Keratinocyte (primary cell): ENCODE data around the gene PTK7. TPM values are rescaled to one million over a fixed set of nuclear protein-coding genes. Genes with fewer than 3 reads are reported as not detected.

Experiments
- DNase-seq: peaks from one replicate; pipeline ENCODE4 v3.0.0-alpha.2; 2011; ENCODE audit warnings: low read depth, missing footprints, low spot score
- FAIRE-seq: peaks from 2 replicates; lab custom pipeline; 2011; peaks lifted over from hg19 to GRCh38; lab: Jason Lieb, UNC
- H2AFZ ChIP-seq: 2 replicates; pipeline ENCODE4 v1.6.0; 2012; ENCODE audit warnings: low read length, control low read depth, inconsistent platforms; ENCODE audit not compliant: control insufficient read depth
- H3K27ac ChIP-seq: 2 replicates; pipeline ENCODE4 v1.5.1; 2011; ENCODE audit warnings: low read length; ENCODE audit not compliant: control insufficient read depth, insufficient read depth
- H3K27me3 ChIP-seq: 3 replicates; pipeline ENCODE4 v1.6.0; 2011; ENCODE audit warnings: low read length; ENCODE audit not compliant: control insufficient read depth, insufficient read depth; ENCODE audit errors: extremely low read depth
- H3K36me3 ChIP-seq, 2 experiments: 2 replicates in 1 of 2; 3 replicates in 1 of 2; pipeline ENCODE4 v1.5.1; 2011; ENCODE audit warnings: low read length in 2 of 2, mild to moderate bottlenecking in 1 of 2; ENCODE audit not compliant: control insufficient read depth in 2 of 2, insufficient read depth in 2 of 2; ENCODE audit errors: extremely low read depth in 1 of 2
- H3K4me1 ChIP-seq: 3 replicates; pipeline ENCODE4 v1.5.1; 2011; ENCODE audit warnings: low read length; ENCODE audit not compliant: control insufficient read depth, insufficient read depth; ENCODE audit errors: extremely low read depth
- H3K4me2 ChIP-seq: 3 replicates; pipeline ENCODE4 v1.6.0; 2011; ENCODE audit warnings: low read depth, low read length; ENCODE audit not compliant: control insufficient read depth, insufficient read depth; ENCODE audit errors: extremely low read depth
- H3K4me3 ChIP-seq, 3 experiments: fragments of 200-600 bp in 1 of 3; sonication (generic) in 1 of 3; 2 replicates in 2 of 3; 3 replicates in 1 of 3; pipeline ENCODE4 v1.5.1; 2011 to 2016; ENCODE audit warnings: low read length in 3 of 3, mild to moderate bottlenecking in 3 of 3, control low read depth in 2 of 3, inconsistent platforms in 1 of 3, low read depth in 1 of 3, mixed read lengths in 1 of 3, mixed run types in 1 of 3, moderate library complexity in 1 of 3; ENCODE audit not compliant: control insufficient read depth in 2 of 3, insufficient read depth in 2 of 3; ENCODE audit errors: extremely low read depth in 1 of 3
- H3K79me2 ChIP-seq: 2 replicates; pipeline ENCODE4 v1.6.0; 2012; ENCODE audit warnings: low read length; ENCODE audit not compliant: control insufficient read depth, insufficient read depth
- H3K9ac ChIP-seq: 3 replicates; pipeline ENCODE4 v1.6.0; 2011; ENCODE audit warnings: low read length; ENCODE audit not compliant: control insufficient read depth, insufficient read depth; ENCODE audit errors: extremely low read depth
- H3K9me1 ChIP-seq: 3 replicates; pipeline ENCODE4 v1.6.0; 2011; ENCODE audit warnings: low read length; ENCODE audit not compliant: control insufficient read depth, insufficient read depth; ENCODE audit errors: extremely low read depth
- H3K9me3 ChIP-seq: 2 replicates; pipeline ENCODE4 v1.5.1; 2012; ENCODE audit warnings: low read depth, low read length; ENCODE audit not compliant: control insufficient read depth
- H4K20me1 ChIP-seq: 3 replicates; pipeline ENCODE4 v1.6.0; 2011; ENCODE audit warnings: low read length; ENCODE audit not compliant: control insufficient read depth, insufficient read depth; ENCODE audit errors: extremely low read depth
- CTCF ChIP-seq, 3 experiments: IDR thresholded peaks in 1 of 3; conservative IDR thresholded peaks in 1 of 3; optimal IDR thresholded peaks in 1 of 3; 2 replicates in 2 of 3; 3 replicates in 1 of 3; pipeline versions ENCODE3 to v1.5.1; 2011; ENCODE audit warnings: low read length in 3 of 3, mild to moderate bottlenecking in 3 of 3, moderate library complexity in 2 of 3, control low read depth in 1 of 3, inconsistent platforms in 1 of 3; ENCODE audit not compliant: insufficient read depth in 2 of 3; ENCODE audit errors: extremely low read depth in 1 of 3
- EZH2 ChIP-seq: IDR thresholded peaks from one replicate; pipeline ENCODE4 v1.6.1; 2012; ENCODE audit warnings: inconsistent platforms, mild to moderate bottlenecking, low read length, moderate library complexity
- dilution Hi-C: fragments of 300-500 bp; cut with MboI; formaldehyde crosslinking; loops from one replicate; pipeline ENCODE4 v1.7.0; 2020; ENCODE audit warnings: low sequenced_read_pairs; ENCODE audit not compliant: extremely low pct_ligation_motif_present
- polyA plus RNA-seq, 5 experiments: library from polyadenylated mRNA; depleted of rRNA in 3 of 5; stranded (reverse) in 3 of 5; stranded (forward) in 1 of 5; unstranded in 1 of 5; fragments of >200 nt; gene quantifications; 1 replicate in 1 of 5; 2 replicates in 3 of 5; 3 replicates in 1 of 5; pipeline versions ENCODE4 v1.2.1 to v1.2.3, GENCODE V29; 2011 to 2012; ENCODE audit warnings: missing spikeins in 2 of 5, low read depth in 1 of 5, low replicate concordance in 1 of 5

PTK7 gene
- polyA plus RNA-seq, 1 donor (not counting 4 experiments of a cell fraction or from before 2014, with no cell fraction given), result 58.8 TPM

GRCh38 chr6:43186706-43187105 lies 110.6 kb downstream of the PTK7 start:
- H3K4me3 ChIP-seq, result peak overlapping the region in 2 of 3 experiments; percentile 45 to 58
- H3K27ac ChIP-seq, result peak overlapping the region; percentile 72
- H3K27me3 ChIP-seq, result no peaks in the 10 kb centered on the region
- peak overlapping the region; percentile 69 for H3K4me2 ChIP-seq
- no peaks in the 10 kb centered on the region for H4K20me1 ChIP-seq
- peaks cover 5 to 23% of the 10 kb centered on the region in 2 experiments for H3K36me3 ChIP-seq
- H3K9me1 ChIP-seq, result peaks cover 6% of the 10 kb centered on the region
- dilution Hi-C loops, result no loop called here
- H2AFZ ChIP-seq, result peak overlapping the region; percentile 4
- H3K9me3 ChIP-seq, result no peaks in the 10 kb centered on the region
- TF ChIP-seq CTCF (optimal IDR thresholded peaks at IDR 0.05 in 1 of 3, IDR thresholded peaks at IDR 0.05 in 1 of 3, conservative IDR thresholded peaks at IDR 0.05 in 1 of 3; ENCODE audit: extremely low read depth in 1 of 3, insufficient read depth in 2 of 3, low read length in 3 of 3) (no peak), EZH2 (no peak)
- H3K79me2 ChIP-seq, result peaks cover 33% of the 10 kb centered on the region
- DNase-seq, result no peak
- peak overlapping the region; percentile 50 for H3K9ac ChIP-seq
- H3K4me1 ChIP-seq, result peaks cover 38% of the 10 kb centered on the region
- FAIRE-seq, result peak; percentile 81

- Histone ChIP-seq H3K4me1 (peaks cover 31% of the 10 kb centered on the region), H3K9ac (no peak overlapping the region), H3K9me3 (no peaks in the 10 kb centered on the region), H3K79me2 (peaks cover 30% of the 10 kb centered on the region), H4K20me1 (no peaks in the 10 kb centered on the region), H3K27me3 (no peaks in the 10 kb centered on the region), H3K27ac (peak overlapping the region; percentile 72), H3K36me3 (peaks cover 7 to 26% of the 10 kb centered on the region in 2 experiments), H2AFZ (no peak overlapping the region), H3K4me2 (peak overlapping the region; percentile 69), H3K4me3 (peak overlapping the region in 1 of 3 experiments; percentile 45), H3K9me1 (peaks cover 6% of the 10 kb centered on the region)
- DNase-seq (no peak), FAIRE-seq (no peak)
- dilution Hi-C loops, result no loop called here
- no peak for TF ChIP-seq EZH2
- no peak for TF ChIP-seq CTCF (optimal IDR thresholded peaks at IDR 0.05 in 1 of 3, IDR thresholded peaks at IDR 0.05 in 1 of 3, conservative IDR thresholded peaks at IDR 0.05 in 1 of 3; ENCODE audit: extremely low read depth in 1 of 3, insufficient read depth in 2 of 3, low read length in 3 of 3)
Measured at GRCh38 chr6:43187821-43188220, 111.7 kb downstream of the PTK7 start.
